ENCODE results near the gene TPH2. TPM values are rescaled to one million over a fixed set of nuclear protein-coding genes. Genes with fewer than 3 reads are reported as not detected.

Gene TPH2
- polyA plus RNA-seq, 2 of the 4 experiments (the other 2 are of a cell fraction): not detected

- no peaks in the 10 kb centered on the region for H3K4me1 ChIP-seq
- POLR2A ChIA-PET: no interaction called here
- DNase-seq (ENCODE audit: low read depth in 1 of 2, low spot score in 1 of 2) (no peak), FAIRE-seq (no peak), ATAC-seq (no peak)
- H3K4me3 ChIP-seq: no peak overlapping the region
- H3K4me2 ChIP-seq: no peak overlapping the region
- no peak overlapping the region for H3K27ac ChIP-seq
- CTCF ChIA-PET: interaction anchor here (0.8 to 2.0 kb wide), 3 partner anchors 8 to 29 kb away, joined by 3 to 12 read pairs (median 3); no protein-coding TSS in a partner anchor
- H3K9me3 ChIP-seq: no peaks in the 10 kb centered on the region
- no peak for TF ChIP-seq RARB (CRISPR knock-in tag; IDR thresholded peaks at IDR 0.05)
- TF ChIP-seq JUN (IDR thresholded peaks at IDR 0.05): no peak
- no peak for TF ChIP-seq MAZ (IDR thresholded peaks at IDR 0.05; ENCODE audit: borderline replicate concordance, low read depth, low read length)
- no peak for TF ChIP-seq RCOR1 (IDR thresholded peaks at IDR 0.05; ENCODE audit: low read depth, low read length)
- no peak for TF ChIP-seq CEBPB (IDR thresholded peaks at IDR 0.05)
- TF ChIP-seq FOXS1 (CRISPR knock-in tag; IDR thresholded peaks at IDR 0.05): no peak
- TF ChIP-seq RFX5 (IDR thresholded peaks at IDR 0.05): no peak
Observed at GRCh38 chr12:72018036-72018435, 79.4 kb downstream of the TPH2 start.

GRCh38 chr12:72024613-72025012 is 86.0 kb downstream of the TPH2 start:
- no peak for ATAC-seq

More at GRCh38 chr12:72024613-72025012, 86.0 kb downstream of the TPH2 start:
- H3K4me3 ChIP-seq: no peak overlapping the region
- H3K27ac ChIP-seq: no peak overlapping the region
- no peaks in the 10 kb centered on the region for H3K9me3 ChIP-seq
- DNase-seq (ENCODE audit: low read depth in 1 of 2, low spot score in 1 of 2) (no peak), FAIRE-seq (no peak)
- WGBS (ENCODE audit: missing lambda C conversion rate): 1% methylated on average over 5 of the region's 5 CpGs
- TF ChIP-seq ESRRA (IDR thresholded peaks at IDR 0.05; ENCODE audit: borderline replicate concordance, low read length) (no peak), PBX3 (IDR thresholded peaks at IDR 0.05) (no peak), EHF (CRISPR knock-in tag; IDR thresholded peaks at IDR 0.05) (no peak), MAFK (IDR thresholded peaks at IDR 0.05; ENCODE audit: partially characterized antibody) (no peak), GATA3 (IDR thresholded peaks at IDR 0.05; ENCODE audit: borderline replicate concordance) (no peak), TFCP2L1 (CRISPR knock-in tag; IDR thresholded peaks at IDR 0.05) (no peak), CBX2 (IDR thresholded peaks at IDR 0.05; ENCODE audit: borderline replicate concordance, low read depth) (no peak), ZFP36 (IDR thresholded peaks at IDR 0.05; ENCODE audit: borderline replicate concordance, partially characterized antibody) (no peak), SMC3 (IDR thresholded peaks at IDR 0.05) (no peak), FOSL2 (IDR thresholded peaks at IDR 0.05) (no peak), FOSL2 (CRISPR knock-in tag; IDR thresholded peaks at IDR 0.05) (no peak), BCL3 (IDR thresholded peaks at IDR 0.05) (no peak), HEYL (CRISPR knock-in tag; IDR thresholded peaks at IDR 0.05) (no peak), E2F6 (IDR thresholded peaks at IDR 0.05; ENCODE audit: borderline replicate concordance, low read depth) (no peak), HES2 (IDR thresholded peaks at IDR 0.05) (no peak), JUN (IDR thresholded peaks at IDR 0.05) (no peak), ELK1 (IDR thresholded peaks at IDR 0.05; ENCODE audit: low read depth, low read length) (no peak), BHLHE40 (IDR thresholded peaks at IDR 0.05; ENCODE audit: low read depth, low read length) (no peak), RFX5 (IDR thresholded peaks at IDR 0.05) (no peak)
- POLR2A ChIA-PET: no interaction called here
- H3K4me2 ChIP-seq: no peak overlapping the region
- no peaks in the 10 kb centered on the region for H3K4me1 ChIP-seq
- CTCF ChIA-PET: interaction anchor here (1.1 to 2.1 kb wide), 2 partner anchors 7 to 231 kb away, joined by 3 to 12 read pairs; no protein-coding TSS in a partner anchor
